NCI-H2227 treated with DMSO at 0.1 percent for 48 hours (cell line): ENCODE measurements around the gene PCDHGB2.
"Not testable (repeated sequence)": the region's sequence is repeated elsewhere in the genome, so short reads cannot be mapped to it uniquely, and the experiment has no call there.

Source experiments
- DNase-seq: peaks from one replicate; lab custom pipeline; 2025; lab: John Stamatoyannopoulos, UW

The PCDHGB2 gene

DNA sequence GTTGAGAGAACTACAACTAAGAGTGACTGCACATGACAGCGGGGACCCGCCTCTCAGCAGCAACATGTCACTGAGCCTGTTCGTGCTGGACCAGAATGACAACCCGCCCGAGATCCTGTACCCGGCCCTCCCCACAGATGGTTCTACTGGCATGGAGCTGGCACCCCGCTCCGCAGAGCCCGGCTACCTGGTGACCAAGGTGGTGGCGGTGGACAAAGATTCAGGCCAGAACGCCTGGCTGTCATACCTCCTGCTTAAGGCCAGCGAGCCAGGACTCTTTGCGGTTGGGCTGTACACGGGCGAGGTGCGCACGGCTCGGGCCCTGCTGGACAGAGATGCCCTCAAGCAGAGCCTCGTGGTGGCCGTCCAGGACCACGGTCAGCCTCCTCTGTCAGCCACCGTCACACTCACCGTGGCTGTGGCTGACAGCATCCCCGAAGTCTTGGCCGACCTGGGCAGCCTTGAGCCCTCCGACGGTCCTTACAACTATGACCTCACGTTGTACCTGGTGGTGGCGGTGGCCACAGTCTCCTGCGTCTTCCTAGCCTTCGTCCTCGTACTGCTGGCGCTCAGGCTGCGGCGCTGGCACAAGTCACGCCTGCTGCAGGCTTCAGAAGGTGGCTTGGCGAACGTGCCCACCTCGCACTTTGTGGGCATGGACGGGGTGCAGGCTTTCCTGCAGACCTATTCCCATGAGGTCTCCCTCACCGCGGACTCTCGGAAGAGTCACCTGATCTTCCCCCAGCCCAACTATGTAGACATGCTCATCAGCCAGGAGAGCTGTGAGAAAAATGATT lies 24.9 kb downstream of the PCDHGB2 start:
- no peak for DNase-seq

DNA sequence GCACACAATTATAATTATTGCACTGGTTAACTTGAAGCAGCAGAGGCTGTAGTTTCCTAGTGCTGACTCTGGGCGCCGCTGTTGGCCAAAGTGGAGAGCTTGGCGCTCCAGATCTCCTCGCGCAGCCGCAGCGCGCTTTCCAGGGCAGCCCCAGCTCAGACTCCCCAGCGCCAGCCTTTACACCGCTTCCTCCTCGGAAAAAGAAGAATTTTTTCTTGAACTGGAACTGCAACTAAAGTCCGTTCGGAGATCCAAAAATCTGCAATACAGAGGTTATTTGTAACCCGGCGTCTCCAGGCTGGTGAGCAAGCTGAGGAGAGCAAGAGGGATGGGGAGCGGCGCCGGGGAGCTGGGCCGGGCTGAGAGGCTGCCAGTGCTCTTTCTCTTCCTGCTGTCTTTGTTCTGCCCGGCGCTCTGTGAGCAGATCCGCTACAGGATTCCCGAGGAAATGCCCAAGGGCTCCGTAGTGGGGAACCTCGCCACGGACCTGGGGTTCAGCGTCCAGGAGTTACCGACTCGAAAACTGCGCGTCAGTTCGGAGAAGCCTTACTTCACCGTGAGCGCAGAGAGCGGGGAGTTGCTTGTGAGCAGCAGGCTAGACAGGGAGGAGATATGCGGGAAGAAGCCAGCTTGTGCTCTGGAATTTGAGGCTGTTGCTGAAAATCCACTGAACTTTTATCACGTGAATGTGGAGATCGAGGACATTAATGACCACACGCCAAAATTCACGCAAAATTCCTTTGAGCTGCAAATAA lies 27.9 kb downstream of the PCDHGB2 start, which contains the start of gene PCDHGB4:
Gene PCDHGB4, plus strand, starts transcription at position 142 of the 755 bp plus-strand sequence. Its CDS starts 187 bp downstream, at position 329.
- DNase-seq = not testable (repeated sequence)

DNA sequence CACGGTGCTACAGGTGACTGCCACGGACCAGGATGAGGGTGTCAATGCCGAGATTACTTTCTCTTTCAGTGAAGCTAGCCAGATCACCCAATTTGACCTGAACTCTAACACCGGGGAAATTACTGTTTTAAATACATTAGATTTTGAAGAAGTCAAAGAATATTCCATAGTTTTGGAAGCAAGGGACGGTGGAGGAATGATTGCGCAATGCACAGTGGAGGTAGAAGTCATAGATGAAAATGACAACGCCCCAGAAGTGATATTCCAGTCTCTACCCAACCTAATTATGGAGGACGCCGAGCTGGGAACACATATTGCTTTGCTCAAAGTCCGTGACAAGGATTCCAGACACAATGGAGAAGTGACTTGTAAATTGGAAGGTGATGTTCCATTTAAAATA lies 28.9 kb downstream of the PCDHGB2 start:
- no peak for DNase-seq

DNA sequence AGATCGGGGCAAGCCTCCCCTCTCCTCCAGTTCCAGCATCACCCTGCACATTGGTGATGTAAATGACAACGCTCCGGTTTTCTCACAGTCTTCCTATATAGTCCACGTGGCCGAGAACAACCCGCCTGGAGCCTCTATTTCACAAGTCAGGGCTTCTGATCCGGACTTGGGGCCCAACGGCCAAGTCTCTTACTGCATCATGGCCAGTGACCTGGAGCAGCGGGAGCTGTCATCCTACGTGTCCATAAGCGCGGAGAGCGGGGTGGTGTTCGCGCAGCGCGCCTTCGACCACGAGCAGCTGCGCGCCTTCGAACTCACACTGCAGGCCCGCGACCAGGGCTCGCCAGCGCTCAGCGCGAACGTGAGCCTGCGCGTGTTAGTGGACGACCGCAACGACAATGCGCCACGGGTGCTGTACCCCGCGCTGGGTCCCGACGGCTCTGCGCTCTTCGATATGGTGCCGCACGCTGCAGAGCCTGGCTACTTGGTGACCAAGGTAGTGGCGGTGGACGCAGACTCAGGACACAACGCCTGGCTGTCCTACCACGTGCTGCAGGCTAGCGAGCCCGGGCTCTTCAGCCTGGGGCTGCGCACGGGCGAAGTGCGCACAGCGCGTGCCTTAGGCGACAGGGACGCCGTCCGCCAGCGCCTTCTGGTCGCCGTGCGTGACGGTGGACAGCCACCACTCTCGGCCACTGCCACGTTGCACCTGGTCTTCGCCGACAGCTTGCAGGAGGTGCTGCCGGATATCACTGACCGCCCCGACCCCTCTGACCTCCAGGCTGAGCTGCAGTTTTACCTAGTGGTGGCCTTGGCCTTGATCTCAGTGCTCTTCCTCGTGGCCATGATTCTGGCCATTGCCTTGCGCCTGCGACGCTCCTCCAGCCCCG lies 29.6 kb downstream of the PCDHGB2 start:
- DNase-seq = no peak

DNA sequence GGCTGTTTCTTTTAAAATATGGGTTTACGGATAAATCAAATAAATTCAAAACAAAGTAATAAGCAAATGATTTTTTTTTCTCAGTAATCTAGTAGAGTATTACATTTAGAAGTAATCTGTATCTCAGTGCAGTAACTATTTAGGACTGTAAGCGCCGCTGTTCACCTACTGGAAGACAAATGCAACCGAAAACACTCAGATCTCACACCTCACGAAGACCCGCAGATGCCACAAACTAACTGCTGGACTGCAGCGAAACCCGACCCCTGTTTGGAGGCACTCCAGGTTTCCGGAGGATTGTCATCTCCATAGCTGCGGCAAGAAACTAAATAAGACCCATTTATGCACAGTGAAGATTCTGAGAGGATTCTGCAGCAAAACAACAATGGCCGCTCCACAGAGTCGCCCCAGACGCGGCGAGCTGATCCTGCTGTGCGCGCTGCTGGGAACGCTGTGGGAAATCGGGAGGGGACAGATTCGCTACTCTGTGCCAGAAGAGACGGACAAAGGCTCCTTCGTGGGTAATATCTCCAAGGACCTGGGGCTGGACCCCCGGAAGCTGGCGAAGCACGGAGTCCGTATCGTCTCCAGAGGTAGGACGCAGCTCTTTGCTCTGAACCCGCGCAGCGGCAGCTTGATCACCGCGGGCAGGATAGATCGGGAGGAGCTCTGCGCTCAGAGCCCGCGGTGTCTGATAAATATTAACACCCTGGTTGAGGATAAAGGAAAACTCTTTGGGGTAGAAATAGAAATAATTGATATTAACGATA lies 32.8 kb downstream of the PCDHGB2 start, which contains the start of gene PCDHGA8:
Gene PCDHGA8, plus strand, starts transcription at position 205 of the 770 bp plus-strand sequence. Its CDS starts 181 bp downstream, at position 386.
- DNase-seq = no peak

DNA sequence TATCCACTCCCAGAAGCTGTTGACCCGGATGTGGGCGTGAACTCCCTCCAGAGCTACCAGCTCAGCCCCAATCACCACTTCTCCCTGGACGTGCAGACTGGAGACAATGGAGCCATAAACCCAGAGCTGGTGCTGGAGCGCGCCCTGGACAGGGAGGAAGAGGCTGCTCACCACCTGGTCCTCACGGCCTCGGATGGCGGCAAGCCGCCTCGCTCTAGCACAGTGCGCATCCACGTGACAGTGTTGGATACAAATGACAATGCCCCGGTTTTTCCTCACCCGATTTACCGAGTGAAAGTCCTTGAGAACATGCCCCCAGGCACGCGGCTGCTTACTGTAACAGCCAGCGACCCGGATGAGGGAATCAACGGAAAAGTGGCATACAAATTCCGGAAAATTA lies 33.5 kb downstream of the PCDHGB2 start:
- DNase-seq = no peak

DNA sequence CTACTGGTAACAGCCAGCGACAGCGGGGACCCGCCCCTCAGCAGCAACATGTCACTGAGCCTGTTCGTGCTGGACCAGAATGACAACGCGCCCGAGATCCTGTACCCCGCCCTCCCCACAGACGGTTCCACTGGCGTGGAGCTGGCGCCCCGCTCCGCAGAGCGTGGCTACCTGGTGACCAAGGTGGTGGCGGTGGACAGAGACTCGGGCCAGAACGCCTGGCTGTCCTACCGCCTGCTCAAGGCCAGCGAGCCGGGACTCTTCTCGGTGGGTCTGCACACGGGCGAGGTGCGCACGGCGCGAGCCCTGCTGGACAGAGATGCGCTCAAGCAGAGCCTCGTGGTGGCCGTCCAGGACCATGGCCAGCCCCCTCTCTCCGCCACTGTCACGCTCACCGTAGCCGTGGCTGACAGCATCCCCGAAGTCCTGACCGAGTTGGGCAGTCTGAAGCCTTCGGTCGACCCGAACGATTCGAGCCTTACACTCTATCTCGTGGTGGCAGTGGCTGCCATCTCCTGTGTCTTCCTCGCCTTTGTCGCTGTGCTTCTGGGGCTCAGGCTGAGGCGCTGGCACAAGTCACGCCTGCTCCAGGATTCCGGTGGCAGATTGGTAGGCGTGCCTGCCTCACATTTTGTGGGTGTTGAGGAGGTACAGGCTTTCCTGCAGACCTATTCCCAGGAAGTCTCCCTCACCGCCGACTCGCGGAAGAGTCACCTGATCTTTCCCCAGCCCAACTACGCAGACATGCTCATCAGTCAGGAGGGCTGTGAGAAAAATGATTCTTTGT lies 34.8 kb downstream of the PCDHGB2 start:
- DNase-seq = not testable (repeated sequence)

DNA sequence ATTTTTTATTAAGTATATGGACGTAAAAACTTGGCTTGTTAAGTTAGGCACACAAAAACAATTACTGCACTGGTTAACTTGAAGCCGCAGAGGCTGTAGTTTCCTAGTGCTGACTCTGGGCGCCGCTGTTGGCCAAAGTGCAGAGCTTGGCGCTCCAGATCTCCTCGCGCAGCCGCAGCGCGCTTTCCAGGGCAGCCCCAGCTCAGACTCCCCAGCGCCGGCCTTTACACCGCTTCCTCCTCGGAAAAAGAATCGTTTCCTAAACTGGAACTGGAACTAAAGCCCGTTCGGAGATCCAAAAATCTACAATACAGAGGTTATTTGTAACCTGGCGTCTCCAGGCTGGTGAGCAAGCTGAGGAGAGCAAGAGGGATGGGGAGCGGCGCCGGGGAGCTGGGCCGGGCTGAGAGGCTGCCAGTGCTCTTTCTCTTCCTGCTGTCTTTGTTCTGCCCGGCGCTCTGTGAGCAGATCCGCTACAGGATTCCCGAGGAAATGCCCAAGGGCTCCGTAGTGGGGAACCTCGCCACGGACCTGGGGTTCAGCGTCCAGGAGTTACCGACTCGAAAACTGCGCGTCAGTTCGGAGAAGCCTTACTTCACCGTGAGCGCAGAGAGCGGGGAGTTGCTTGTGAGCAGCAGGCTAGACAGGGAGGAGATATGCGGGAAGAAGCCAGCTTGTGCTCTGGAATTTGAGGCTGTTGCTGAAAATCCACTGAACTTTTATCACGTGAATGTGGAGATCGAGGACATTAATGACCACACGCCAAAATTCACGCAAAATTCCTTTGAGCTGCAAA lies 38.2 kb downstream of the PCDHGB2 start, which contains the start of gene PCDHGB5:
Gene PCDHGB5, plus strand, starts transcription at position 192 of the 796 bp plus-strand sequence. Its CDS starts 181 bp downstream, at position 373.
- not testable (repeated sequence) for DNase-seq

DNA sequence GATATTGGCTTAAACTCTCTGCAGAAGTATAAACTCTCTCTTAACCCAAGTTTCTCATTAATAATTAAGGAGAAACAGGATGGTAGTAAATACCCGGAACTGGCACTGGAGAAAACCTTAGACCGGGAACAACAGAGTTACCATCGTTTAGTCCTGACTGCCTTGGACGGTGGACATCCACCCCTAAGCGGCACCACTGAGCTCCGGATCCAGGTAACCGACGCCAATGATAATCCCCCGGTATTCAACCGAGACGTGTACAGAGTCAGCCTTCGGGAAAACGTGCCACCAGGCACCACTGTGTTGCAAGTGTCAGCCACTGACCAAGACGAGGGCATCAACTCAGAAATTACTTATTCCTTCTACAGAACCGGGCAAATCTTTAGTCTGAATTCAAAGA lies 38.8 kb downstream of the PCDHGB2 start:
- DNase-seq = no peak

DNA sequence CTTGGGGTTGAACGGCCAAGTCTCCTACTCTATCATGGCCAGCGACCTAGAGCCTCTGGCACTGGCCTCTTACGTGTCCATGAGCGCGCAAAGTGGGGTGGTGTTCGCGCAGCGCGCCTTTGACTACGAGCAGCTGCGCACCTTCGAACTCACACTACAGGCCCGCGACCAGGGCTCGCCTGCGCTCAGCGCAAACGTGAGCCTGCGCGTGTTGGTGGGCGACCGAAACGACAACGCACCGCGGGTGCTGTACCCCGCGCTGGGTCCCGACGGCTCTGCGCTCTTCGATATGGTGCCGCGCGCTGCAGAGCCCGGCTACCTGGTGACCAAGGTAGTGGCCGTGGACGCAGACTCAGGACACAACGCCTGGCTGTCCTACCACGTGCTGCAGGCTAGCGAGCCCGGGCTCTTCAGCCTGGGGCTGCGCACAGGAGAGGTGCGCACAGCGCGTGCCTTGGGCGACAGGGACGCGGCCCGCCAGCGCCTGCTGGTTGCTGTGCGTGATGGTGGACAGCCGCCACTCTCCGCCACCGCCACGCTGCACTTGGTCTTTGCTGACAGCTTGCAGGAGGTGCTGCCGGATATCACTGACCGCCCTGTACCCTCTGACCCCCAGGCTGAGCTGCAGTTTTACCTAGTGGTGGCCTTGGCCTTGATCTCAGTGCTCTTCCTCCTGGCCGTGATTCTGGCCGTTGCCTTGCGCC lies 39.9 kb downstream of the PCDHGB2 start:
- DNase-seq = no peak

DNA sequence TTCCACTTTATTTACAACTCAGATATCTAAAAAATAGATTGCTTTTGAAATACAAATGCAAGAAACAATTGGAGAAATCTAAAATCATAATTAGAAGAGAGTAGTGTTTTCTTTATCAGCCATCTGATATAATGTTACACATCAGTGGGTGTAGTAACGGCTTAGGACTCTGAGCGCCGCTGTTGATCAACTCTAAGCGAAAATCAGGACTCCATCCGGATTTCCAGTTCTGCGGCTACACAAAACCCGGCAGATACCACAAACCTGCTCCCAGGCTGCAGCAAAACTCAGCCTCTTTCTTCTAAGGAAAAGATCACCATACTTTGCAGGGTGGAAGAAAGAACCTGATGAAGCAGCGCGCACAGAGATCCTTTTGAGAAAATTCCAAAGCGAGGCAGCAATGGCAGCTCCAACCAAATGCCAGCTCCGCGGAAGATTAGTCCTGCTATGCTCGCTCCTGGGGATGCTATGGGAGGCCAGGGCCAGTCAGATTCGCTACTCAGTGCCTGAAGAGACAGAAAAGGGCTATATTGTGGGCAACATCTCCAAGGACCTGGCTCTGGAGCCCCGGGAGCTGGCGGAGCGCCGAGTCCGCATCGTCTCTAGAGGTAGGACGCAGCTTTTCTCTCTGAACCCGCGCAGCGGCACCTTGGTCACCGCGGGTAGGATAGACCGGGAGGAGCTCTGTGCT lies 42.9 kb downstream of the PCDHGB2 start, which contains the start of gene PCDHGA9:
Gene PCDHGA9, plus strand, starts transcription at position 226 of the 691 bp plus-strand sequence. Its CDS starts 175 bp downstream, at position 401.
- no peak for DNase-seq

DNA sequence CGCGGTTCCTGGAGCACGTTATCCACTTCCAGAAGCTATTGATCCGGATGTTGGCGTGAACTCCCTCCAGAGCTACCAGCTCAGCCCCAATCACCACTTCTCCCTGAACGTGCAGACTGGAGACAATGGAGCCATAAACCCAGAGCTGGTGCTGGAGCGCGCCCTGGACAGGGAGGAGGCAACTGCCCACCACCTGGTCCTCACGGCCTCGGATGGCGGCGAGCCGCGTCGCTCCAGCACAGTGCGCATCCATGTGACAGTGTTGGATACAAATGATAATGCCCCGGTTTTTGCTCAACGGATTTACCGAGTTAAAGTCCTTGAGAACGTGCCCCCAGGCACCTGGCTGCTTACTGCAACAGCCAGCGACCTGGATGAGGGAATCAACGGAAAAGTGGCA lies 43.6 kb downstream of the PCDHGB2 start:
- DNase-seq = no peak

DNA sequence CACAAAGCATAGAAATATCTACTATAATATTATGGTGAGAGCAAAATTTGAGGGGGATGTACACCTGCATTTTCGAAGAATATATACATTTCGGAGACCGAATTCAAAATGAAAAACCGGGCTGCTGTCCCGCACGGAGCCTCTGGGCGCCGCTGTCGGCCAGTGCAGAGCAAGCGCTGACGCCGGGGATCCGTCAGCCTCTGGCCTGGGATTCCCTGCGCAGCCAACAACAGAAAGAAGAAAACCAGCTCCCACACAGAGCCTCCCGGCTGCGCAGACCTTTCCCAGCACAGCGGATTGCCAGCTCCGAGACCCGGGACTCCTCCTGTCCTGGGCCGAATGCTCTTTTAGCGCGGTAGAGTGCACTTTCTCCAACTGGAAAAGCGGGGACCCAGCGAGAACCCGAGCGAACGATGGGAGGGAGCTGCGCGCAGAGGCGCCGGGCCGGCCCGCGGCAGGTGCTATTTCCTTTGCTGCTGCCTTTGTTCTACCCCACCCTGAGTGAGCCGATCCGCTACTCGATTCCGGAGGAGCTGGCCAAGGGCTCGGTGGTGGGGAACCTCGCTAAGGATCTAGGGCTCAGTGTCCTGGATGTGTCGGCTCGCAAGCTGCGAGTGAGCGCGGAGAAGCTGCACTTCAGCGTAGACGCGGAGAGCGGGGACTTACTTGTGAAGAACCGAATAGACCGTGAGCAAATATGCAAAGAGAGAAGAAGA lies 48.2 kb downstream of the PCDHGB2 start, which contains the start of gene PCDHGB6:
Gene PCDHGB6, plus strand, starts transcription at position 232 of the 716 bp plus-strand sequence. Its CDS starts 182 bp downstream, at position 414.
- DNase-seq = not testable (repeated sequence)

DNA sequence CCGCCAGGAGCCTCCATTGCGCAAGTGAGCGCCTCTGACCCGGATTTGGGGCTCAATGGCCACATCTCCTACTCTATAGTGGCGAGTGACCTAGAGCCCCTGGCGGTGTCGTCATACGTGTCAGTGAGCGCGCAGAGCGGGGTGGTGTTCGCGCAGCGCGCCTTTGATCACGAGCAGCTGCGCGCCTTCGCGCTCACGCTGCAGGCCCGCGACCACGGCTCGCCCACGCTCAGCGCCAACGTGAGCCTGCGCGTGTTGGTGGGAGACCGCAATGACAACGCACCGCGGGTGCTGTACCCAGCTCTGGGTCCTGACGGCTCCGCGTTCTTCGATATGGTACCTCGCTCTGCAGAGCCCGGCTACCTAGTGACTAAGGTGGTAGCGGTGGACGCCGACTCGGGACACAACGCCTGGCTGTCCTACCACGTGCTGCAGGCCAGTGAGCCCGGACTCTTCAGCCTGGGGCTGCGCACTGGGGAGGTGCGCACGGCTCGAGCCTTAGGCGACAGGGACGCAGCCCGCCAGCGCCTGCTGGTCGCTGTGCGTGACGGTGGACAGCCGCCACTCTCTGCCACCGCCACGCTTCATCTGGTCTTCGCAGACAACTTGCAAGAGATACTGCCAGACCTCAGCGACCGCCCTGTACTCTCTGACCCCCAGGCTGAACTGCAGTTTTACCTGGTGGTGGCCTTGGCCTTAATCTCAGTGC lies 50.0 kb downstream of the PCDHGB2 start:
- DNase-seq = no peak

DNA sequence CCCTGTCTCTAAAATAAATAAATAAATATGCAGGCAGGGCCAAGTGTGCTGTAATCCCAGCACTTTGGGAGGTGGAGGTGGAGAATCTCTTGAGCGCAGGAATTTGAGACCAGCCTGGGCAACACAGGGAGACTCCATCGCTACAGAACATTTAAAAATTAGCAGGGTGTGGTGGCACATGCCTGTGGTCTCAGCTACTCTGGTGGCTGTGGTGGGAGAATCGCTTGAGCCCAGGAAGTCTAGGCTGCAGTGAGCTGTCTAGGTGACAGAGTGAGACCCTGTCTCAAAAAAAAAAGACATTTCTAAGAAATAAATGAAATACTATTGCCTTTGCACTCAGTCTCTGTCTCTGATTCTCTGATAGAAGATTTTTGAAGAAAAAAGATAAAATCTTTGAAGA lies 51.8 kb downstream of the PCDHGB2 start:
- DNase-seq = no peak
